ENCODE data around the gene CAMK2D.

CAMK2D gene

DNA sequence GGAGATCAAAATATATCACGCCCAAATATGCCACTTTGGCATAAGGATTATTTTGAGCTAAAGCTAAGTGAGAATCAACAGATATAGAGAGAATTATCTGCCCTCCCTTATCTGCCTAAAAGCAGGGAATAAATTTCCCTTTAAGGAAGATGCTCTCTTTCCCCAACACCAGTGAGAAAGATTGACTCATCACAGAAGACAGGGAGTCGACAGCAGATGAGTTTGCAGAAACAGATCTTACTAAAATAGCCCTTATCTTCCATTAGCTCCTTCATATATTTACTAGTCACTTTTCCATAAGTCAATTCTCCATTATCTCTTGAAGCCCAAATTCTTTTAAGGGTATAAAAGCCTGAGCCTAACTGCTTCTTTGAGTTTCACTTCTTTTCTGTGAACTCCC lies 156.6 kb downstream of the CAMK2D start:
- DNase-seq (ENCODE audit: low read depth) = no peak

DNA sequence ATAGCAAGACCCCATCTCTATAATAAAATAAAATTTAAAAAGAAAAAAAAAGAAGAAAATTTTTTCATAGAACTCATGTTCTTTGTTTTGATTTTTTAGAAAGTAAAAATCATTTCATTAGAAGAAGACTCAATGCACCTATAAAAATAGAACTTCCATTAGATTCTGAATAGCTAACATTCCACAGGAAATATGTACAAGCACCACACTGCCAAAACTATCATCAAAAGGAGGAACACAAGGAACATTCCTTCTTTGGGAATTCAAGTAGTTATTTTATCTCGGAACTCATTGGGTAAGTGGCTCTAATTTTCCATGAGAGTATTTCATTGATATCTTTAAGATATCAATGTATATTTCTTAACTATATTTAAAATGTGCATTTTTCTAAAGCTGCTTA lies 157.6 kb downstream of the CAMK2D start:
- no peak for DNase-seq (ENCODE audit: low read depth)

DNA sequence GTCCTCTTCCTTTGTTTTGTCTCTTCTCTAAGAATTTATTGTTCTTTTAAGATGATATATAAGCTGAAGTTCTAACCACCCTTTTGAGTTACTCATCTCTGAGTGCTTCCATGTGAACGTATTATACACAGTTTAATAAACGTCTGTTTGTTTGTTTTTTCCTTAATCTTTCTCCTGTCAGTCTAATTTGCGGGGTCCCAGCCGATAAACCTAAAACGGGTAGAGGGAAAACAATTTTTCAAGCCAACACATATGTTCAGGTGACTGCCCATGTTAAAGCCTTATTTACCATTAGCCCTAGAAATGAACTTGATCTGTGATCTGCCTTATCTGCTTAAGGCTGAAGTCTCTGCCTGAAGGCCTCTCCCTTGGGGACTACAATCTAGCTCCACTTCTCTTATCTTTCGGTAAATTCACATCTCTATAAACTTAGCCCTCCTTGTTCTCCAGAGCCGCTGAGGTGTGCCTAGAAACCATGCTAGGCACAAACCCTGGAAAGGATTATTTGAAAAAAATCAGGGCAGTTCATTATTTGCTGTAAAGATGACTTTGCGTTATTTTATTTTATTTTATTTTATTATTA lies 158.8 kb downstream of the CAMK2D start:
- no peak for DNase-seq (ENCODE audit: low read depth)

DNA sequence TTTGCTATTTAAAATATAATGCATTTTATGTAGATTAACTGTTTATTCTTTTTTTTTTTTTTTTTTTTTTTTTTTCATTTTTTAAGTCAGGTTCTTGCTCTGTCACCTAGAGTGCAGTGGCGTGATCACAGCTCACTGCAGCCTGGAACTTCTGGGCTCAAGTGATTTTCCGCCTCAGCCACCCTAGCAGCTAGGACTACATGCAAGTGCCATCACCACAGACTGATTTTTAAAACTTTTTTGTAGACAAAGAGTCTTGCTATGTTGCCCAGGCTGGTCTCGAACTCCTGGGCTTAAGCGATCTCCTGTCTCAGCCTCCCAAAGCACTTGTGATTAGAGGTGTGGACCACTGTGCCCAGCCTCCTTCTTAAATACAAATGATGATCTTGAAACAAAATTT lies 159.9 kb downstream of the CAMK2D start:
- DNase-seq (ENCODE audit: low read depth) = no peak

DNA sequence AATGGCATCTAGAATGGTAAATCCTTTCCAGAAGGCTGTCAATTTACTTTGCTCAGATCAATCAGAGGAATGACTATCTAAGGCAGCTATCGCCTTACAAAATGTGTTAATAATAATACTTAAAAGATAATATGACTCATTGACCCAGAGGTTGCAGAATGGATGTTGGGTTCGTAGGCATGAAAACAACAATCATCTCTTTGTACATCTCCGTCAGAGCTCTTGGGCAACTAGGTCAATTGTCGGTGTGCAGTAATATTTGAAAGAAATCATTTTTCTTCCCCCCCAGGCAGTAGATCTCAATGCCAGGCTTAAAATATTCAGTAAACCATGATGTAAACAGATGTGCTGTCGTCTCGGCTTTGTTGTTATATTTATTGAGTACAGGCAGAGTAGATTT lies 165.1 kb downstream of the CAMK2D start:
- no peak for DNase-seq (ENCODE audit: low read depth)

DNA sequence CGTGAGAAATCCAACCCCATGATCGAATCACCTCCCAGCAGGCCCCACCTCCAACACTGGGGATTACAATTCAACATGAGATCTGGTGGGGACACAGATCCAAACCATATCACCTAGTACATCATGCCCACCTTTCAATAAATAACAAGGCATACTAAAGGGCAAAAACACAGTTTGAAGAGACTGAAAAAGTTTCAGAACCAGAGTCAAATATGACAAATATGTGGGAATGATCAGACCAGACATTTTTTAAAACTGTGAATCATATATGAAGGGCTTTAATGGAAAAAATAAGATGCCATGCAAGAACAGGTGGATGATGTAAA lies 167.3 kb downstream of the CAMK2D start:
- DNase-seq (ENCODE audit: low read depth) = no peak

DNA sequence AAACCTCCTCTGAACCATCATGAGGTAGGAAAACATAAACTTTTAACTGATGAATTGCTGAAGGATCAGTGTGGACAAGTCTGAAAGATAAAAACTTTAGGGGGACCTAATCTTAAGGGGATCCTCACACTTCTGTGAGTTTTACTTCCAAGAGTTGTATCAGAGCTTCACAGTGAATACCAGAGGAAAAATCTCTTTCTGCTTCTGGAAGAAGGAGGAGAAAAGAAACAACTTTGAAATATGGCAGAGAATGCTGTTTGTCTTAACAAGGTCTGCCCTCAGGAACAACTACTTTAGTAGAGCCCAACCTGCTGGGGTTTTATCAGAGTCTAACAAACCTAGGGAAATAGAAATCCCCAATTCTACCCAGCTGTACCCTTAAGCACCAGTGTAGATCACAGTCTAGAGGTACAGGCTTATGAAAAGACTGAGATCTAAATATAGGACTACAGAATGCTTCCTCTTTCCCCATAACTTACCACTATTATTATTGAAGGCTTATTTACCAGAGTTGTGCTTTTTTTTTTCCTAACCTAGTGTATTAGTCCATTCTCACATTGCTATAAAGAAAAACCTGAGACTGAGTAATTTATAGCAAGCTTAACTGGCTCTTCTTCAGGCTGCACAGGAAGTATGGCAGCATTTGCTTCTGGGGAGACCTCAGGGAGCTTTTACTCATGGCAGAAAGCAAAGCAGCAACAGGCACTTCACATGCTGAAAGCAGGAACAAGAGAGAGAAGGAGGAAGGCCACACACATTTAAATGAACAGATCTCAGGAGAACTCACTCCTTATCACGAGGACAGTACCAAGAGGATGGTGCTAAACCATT lies 167.9 kb downstream of the CAMK2D start:
- DNase-seq (ENCODE audit: low read depth) = no peak

DNA sequence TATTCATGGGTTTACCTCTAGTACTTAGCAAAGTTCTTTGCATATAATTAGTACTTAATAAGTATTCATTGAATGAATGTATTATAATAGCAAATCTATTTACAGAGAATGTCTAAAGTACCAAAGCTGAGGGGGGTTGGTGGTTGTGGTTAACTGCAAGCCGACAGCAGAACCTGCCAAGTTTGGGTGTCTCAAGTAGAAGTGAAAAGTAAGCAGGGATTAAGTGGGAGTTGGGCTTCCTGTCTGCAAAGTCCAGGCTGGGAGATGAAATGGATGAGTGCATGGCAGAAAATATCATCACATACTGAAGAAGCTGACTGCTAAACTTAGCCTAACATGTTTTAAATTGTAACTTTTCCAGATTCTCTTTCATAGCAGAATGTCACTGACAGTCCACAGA lies 169.6 kb downstream of the CAMK2D start:
- no peak for DNase-seq (ENCODE audit: low read depth)

DNA sequence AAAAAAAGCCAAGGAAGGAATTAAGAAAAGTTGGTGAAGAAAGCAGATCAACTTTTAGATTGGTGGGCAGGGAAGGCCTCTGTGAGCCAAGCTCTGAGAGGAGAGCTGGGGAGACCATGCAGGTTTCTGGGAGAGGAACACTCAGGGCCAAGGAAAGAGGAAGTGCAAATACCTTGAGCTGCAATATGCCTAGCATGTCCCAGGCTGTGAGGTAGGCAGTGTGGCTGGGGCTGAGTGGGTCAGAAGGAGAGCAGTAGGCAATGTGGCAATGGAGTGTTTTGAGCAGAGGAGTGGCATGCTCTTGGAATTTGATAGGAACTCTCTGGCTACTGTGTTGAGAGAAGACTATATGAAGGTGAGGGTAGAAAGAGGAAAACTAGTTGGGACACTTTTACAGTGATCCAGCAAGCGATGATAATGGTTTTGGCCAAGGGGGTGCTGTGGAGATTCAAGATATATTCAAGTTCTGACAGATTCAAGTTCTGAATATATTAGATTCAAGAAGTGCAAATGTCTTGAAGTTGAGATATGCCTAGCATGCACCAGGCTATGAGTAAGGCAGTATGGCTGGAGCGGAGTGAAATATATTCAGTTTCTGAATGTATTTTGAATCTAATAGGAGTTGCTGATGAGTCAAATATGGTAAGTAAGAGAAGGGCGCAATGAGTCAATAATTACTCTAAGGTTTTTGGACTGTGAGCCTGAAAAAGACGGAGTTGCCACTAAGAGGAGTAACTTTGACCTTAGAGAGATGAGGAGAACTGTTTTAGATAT lies 172.5 kb downstream of the CAMK2D start:
- DNase-seq (ENCODE audit: low read depth) = no peak

DNA sequence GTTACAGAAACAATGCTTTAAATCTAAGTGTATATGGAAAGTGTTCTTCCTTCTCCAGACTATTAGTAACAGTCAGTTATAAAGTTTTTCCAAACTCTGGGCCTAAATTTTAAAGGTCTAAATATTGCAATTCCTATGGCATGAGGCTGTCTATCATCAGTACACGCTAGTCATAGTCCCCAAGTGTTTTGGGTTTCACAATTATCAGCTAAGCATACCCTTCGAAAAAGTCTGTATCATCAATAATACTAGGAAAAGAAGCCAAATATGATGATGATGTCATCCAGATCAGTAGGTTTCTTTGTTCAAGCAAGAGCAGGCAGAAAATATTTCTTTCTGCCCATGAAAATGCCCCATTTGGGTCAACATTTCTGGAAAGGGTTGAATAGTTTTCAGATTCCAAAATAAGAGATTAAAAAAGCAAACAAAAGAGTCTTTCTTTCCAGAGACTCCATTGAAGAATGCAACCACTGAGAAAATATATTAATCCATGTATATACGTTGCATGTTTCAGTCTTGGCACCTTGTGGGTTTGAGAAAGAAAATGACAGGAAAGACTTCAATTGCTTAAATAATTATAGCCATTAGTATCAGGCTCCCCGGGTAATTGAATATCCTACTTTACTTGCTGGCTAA lies 173.8 kb downstream of the CAMK2D start:
- no peak for DNase-seq (ENCODE audit: low read depth)

DNA sequence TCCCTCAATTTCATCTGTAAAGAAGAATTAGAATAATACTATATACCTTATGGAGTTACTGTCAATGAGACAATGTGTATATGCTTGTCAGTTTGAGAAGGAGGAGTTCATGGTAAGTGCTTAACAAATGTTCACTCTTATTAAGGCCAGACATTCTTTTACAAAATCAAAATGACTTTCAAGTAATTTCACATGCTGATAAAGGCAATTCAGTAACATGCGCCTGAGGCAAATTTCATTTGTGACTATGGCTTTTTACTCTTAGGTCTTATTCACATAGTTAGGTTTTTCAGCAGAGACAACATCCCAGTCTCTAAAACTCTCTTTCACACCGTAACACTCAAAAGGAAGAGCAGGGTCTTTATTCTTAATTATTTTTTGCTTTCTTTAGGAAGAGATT lies 174.4 kb downstream of the CAMK2D start:
- no peak for DNase-seq (ENCODE audit: low read depth)

DNA sequence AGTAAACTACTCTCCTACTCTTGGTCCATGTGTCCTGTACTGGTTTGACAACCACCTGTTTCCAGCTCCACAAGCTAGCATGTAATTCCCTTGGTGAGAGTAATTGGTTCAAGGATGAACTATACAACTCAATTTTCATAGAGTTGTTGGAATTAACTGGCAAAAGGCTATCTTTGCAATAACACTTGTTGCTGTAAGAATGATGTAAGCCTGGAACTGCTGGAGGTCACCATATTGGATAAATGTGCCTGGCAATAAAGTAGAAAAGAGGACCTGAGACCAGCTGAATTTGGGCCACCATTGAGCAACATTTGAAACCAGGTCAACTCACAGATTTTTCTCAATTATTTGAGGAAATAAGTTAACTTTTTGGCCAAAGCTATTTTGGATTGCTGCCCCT lies 175.5 kb downstream of the CAMK2D start:
- DNase-seq (ENCODE audit: low read depth) = no peak

DNA sequence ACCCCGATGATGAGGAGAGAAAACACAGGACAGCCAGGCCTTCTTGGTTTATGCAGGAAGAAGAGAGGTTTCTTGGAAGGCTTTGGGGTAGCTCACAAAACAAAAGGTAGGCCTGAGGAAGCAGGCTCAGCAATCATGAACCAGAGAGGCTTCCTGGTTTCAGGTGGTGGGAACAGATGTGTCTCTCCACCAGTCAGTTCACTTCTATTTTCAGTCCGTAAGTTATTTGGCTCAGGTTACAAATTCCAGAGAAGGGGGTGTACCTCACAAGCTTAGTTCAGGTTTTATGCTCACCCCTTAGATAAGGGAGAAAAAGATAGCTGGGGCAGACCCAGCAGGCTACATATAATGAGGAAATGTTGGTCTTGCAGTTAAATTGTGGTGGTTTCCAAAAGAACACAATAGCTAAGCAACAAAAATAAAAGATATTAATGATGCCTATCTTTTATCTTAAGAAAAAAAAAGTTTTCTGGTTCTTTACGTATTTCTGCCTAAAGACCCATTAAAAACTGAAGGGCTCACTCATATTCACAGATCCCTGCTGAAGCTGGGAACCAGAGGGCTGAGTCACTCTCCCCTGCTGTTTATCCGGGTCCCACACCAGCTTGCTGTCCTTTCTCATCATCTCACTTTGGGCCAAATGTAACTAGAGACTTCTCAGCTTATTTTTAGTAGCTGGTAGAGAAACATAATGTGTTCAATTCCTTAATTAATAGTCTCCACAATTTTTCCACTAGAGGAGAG lies 177.0 kb downstream of the CAMK2D start:
- peak; percentile 35 for DNase-seq (ENCODE audit: low read depth)

DNA sequence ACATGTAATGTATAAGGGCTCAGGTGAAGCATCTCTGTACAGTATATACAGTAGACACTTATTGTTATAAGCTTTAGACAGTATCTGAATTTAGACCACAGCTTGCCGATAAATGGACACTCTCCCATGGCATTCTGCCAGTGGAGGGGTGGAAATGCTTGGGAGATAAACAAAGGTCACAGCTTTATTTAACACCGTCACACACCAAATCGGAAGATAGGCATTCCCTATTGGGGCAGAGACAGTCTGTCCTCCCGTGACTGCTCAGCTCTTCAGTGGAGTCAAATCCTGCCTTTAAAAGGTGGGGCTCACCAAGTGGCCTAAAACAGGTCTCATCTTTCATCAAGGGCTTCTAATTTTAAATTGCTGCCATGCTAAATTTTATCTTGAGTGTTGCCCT lies 178.8 kb downstream of the CAMK2D start:
- DNase-seq (ENCODE audit: low read depth) = no peak

DNA sequence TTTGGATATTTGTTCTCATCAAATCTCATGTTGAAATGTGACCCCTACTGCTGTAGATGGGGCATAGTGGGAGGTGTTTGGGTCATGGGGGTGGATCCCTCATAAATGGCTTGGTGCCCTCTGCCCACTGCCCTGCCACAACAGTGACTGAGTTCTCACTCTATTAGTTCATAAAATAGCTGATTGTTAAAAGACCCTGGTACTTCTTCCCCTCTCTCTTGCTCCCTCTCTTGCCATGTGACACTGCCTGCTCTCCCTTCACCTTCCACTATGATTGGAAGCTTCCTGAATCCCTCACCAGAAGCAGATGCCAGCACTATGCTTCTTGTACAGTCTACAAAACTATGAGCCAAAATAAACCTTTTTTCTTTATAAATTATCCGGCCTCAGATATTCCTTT lies 182.2 kb downstream of the CAMK2D start:
- no peak for DNase-seq (ENCODE audit: low read depth)

DNA sequence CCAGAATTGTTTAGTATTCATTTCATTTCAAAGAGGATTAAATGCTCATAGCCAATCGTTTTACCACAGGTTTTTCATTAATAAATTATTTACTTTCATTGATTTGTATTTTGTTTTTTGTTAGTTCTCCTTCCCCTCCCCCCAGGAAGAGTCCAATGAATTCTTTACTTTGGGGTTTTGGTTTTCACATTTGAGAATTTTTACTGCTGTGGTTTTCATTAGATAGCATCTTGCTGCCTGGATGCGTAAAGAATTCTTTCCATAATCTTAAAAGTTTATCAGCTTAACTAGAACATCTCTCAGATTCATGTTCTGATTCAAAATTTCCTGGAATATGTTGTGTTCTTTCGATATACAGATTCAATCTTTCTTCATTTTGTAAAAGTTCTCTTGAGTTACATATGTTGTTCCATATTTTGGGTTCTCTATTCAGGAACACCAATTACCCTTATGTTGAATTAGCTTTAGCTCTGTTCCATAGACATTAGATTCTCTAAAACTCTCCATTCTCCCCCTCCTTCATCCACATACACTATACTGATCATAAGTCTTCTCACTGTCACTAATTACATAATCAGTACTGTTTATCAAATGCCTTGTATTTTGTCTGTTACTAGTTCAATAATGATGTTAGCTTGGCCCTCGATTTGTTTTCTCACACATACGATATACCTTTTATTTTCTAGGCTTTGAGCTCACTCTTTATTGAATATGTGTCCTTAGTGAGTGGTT lies 184.4 kb downstream of the CAMK2D start:
- DNase-seq (ENCODE audit: low read depth) = no peak

DNA sequence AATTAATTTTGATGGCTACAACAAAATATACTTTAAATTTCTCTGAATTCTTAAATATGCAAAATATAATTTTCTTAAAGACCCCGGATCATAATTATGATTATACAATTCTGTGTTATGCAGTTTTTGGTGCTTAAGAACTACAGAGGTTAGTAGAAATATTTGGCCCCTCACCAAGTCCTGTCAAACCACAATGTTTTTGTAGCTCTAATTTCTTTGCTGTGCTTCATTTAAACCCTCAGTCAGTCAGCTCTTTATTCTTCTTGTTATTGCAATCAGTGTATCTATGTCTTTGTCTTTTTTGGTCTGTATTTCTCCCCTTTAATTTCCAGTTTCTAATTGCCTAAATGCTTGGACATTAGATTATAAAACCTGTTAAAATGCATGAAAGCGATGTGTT lies 186.1 kb downstream of the CAMK2D start:
- no peak for DNase-seq (ENCODE audit: low read depth)

DNA sequence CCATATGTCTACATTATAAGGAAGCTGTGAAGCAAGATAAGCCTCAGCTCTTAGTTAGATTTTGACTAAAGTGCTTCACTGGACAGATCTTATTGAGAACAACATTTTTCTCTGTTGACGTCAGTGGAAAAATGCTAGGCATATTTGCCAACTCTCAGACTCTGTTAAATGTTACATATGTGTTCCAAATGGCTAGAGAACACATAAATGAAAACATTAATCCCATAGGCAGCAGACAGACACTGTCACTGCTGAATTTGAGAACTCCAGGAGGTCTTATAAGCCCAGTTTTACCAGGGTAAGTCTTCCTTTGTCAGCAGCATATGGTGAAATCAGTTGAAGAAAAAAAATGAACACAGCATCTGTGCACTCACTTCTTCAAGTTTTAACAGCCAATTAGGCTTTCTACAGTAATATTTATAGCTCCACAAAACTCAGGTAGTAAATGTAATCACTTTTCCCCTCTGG lies 186.9 kb downstream of the CAMK2D start:
- DNase-seq (ENCODE audit: low read depth) = peak; percentile 71

DNA sequence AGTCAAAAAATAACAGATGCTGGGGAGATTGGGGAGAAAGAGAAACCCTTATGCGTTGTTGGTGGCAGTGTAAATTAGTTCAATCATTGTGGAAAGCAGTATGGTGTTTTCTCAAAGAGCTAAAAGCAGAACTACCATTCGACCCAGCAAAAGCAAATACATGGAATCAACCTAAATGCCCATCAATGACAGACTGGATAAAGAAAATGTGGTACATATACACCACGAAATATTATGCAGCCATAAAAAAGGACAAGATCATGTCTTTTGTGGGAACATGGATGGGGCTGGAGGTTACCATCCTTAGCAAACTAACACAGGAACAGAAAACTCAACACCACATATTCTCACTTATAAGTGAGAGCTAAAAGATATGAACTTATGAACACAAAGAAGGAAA lies 188.9 kb downstream of the CAMK2D start:
- DNase-seq (ENCODE audit: low read depth) = no peak

DNA sequence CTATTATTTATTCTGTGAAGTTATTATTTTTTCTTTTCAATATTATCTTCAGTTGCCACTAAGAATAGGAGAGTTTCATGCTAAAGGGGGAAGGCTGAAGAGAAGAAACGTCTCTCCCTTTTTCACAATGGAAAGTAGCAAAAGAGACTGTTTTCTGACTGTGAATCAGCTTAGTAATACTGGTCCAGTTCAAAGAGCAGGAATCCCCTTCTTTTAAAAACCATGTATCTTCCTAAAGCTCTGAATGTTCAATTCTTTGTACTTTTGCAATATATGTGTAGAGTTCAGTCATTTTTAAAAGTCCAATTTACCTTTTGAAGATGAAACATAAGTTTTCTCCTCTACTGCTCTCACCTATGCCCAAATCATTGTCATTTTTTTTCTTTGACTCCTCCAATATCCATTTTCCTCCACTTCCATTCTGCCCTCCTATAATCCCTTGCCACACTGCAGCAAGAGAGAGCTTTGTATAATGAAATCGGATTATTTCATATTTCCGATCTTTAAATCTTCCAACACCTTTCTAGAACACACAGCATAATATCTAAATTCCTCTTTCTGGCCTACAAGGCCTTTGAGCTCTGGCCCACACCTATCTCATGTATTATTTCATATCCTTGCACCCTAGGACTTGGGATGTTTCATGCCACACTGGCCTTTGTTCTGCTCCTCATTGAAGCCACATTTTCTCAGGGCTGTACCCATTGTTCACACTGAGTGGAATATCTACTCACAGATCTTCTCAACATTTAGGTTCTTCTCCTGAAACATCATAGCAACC lies 195.3 kb downstream of the CAMK2D start:
- no peak for DNase-seq (ENCODE audit: low read depth)

DNA sequence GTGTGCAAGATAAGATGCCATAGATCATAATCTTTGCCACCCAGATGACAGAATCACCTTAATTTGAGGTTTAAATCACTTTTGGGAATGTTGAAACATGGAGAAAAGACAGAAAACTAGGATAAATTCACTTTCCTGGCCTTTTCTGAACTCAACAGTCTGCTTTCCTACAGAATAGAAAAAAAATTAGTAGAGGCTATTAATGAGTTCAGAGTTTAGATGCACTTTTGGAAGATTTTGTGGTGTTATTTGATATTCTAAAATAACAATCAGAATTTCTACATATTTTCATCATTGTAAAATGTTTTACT lies 195.9 kb downstream of the CAMK2D start:
- DNase-seq (ENCODE audit: low read depth) = no peak

All from fibroblast of the conjunctiva (primary cell).